ENCODE data around the gene ASB6.

Gene ASB6

GRCh38 chr9:129630967-129631673 lies 10.8 kb downstream of the ASB6 start:
- in situ Hi-C loops (cut with HindIII; ENCODE audit: low sequenced_read_pairs) = loop anchor here (5.0 kb wide), 4 partner anchors 46 to 499 kb away; no protein-coding TSS in a partner anchor
- DNase-seq (ENCODE audit: low read depth) = no peak
- H3K4me3 ChIP-seq (ENCODE audit: low read depth, low read length) = peak overlapping the region; percentile 19
- TF ChIP-seq CTCF (IDR thresholded peaks at IDR 0.05; ENCODE audit: low read depth, low read length, missing control alignments) = no peak

- DNase-seq (ENCODE audit: low read depth) = no peak
- in situ Hi-C loops (cut with HindIII; ENCODE audit: low sequenced_read_pairs) = no loop called here
- H3K4me3 ChIP-seq (ENCODE audit: low read depth, low read length) = no peak overlapping the region
- no peak for TF ChIP-seq CTCF (IDR thresholded peaks at IDR 0.05; ENCODE audit: low read depth, low read length, missing control alignments)
These were observed 12.6 kb downstream of the ASB6 start for GRCh38 chr9:129629251-129629820.

GRCh38 chr9:129628709-129629108 lies 13.2 kb downstream of the ASB6 start:
- no peak for DNase-seq (ENCODE audit: low read depth)
- in situ Hi-C loops (cut with HindIII; ENCODE audit: low sequenced_read_pairs) = no loop called here
- no peak for TF ChIP-seq CTCF (IDR thresholded peaks at IDR 0.05; ENCODE audit: low read depth, low read length, missing control alignments)
- peak overlapping the region; percentile 84 for H3K4me3 ChIP-seq (ENCODE audit: low read depth, low read length)

- H3K4me3 ChIP-seq (ENCODE audit: low read depth, low read length) = peak overlapping the region; percentile 84
- in situ Hi-C loops (cut with HindIII; ENCODE audit: low sequenced_read_pairs) = no loop called here
- no peak for DNase-seq (ENCODE audit: low read depth)
- TF ChIP-seq CTCF (IDR thresholded peaks at IDR 0.05; ENCODE audit: low read depth, low read length, missing control alignments) = no peak
These were observed 14.2 kb downstream of the ASB6 start for GRCh38 chr9:129627556-129628440.

GRCh38 chr9:129626625-129627284 lies 15.2 kb downstream of the ASB6 start:
- TF ChIP-seq CTCF (IDR thresholded peaks at IDR 0.05; ENCODE audit: low read depth, low read length, missing control alignments) = no peak
- DNase-seq (ENCODE audit: low read depth) = no peak
- in situ Hi-C loops (cut with HindIII; ENCODE audit: low sequenced_read_pairs) = no loop called here
- H3K4me3 ChIP-seq (ENCODE audit: low read depth, low read length) = peak overlapping the region; percentile 84

- in situ Hi-C loops (cut with HindIII; ENCODE audit: low sequenced_read_pairs) = no loop called here
- H3K4me3 ChIP-seq (ENCODE audit: low read depth, low read length) = peak within 1 kb of the TSS; percentile 84
- DNase-seq (ENCODE audit: low read depth) = no peak
- TF ChIP-seq CTCF (IDR thresholded peaks at IDR 0.05; ENCODE audit: low read depth, low read length, missing control alignments) = no peak
These were observed 15.8 kb downstream of the ASB6 start, which contains the start of gene NTMT1 for GRCh38 chr9:129626079-129626624. Gene NTMT1 (plus strand): TSS chr9:129626163. CDS start chr9:129632704, 6,541 bp downstream.

Measured in astrocyte of the cerebellum (primary cell).